IPS DF 6.9 (cell line): Measurements from ENCODE around the gene HTRA2.
A peak's percentile ranks its signal among the peaks of the same experiment; 100 is the strongest.

Experiments
- DNase-seq: peaks from one replicate; pipeline ENCODE4 v3.0.0-alpha.2; 2013; ENCODE audit warnings: low read depth, low spot score
- H3K27ac ChIP-seq: one replicate; pipeline ENCODE4 v1.5.1; 2013; ENCODE audit warnings: low read length, control low read depth
- H3K27me3 ChIP-seq: 2 replicates; pipeline ENCODE4 v1.6.1; 2013; ENCODE audit warnings: mild to moderate bottlenecking, low read length; ENCODE audit not compliant: control insufficient read depth, insufficient read depth
- H3K36me3 ChIP-seq: 2 replicates; pipeline ENCODE4 v1.6.1; 2013; ENCODE audit warnings: low read length; ENCODE audit not compliant: control insufficient read depth, insufficient read depth
- H3K4me1 ChIP-seq: 2 replicates; pipeline ENCODE4 v1.6.1; 2013; ENCODE audit warnings: low read length; ENCODE audit not compliant: control insufficient read depth, insufficient read depth
- H3K4me3 ChIP-seq: 2 replicates; pipeline ENCODE4 v1.5.1; 2013; ENCODE audit warnings: mild to moderate bottlenecking, low read length
- H3K9me3 ChIP-seq: 2 replicates; pipeline ENCODE4 v1.6.1; 2013; ENCODE audit warnings: low read length, inconsistent platforms; ENCODE audit not compliant: control insufficient read depth, insufficient read depth
- WGBS: extraction: QIAGEN DNeasy Blood & Tissue Kit; methylation state at CpG from one replicate; pipeline ENCODE4 v1.1.7; 2013; ENCODE audit warnings: mixed read lengths, missing lambda C conversion rate; ENCODE audit not compliant: insufficient read length, insufficient coverage; 5-methylcytosine and 5-hydroxymethylcytosine counted together

HTRA2 gene

DNA sequence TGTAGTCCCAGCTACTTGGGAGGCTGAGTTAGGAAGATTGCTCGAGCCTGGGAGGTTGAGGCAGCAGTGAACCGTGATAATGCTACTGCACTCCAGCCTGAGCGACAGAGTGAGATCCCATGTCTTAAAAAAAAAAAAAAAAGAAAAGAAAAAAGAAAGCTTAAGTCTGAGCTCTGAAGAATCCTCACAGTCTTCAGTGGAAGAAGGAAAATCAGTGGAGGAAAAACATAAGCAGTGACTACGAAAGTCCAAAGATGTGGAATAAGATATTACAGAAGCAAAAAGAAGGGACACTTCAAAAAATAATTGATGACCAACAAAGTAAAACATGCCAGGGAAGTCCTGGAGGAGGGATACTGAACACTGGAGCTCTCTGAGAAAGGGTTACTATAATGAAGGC, 19.5 kb upstream of the HTRA2 start:
- no peak for DNase-seq
- Histone ChIP-seq H3K4me1 (peaks cover 7% of the 10 kb centered on the region), H3K36me3 (no peaks in the 10 kb centered on the region), H3K9me3 (no peaks in the 10 kb centered on the region), H3K4me3 (no peak overlapping the region), H3K27me3 (peaks cover 56% of the 10 kb centered on the region), H3K27ac (no peak overlapping the region)
- WGBS, result no CpG with 5 or more reads among the region's 4 CpGs

DNA sequence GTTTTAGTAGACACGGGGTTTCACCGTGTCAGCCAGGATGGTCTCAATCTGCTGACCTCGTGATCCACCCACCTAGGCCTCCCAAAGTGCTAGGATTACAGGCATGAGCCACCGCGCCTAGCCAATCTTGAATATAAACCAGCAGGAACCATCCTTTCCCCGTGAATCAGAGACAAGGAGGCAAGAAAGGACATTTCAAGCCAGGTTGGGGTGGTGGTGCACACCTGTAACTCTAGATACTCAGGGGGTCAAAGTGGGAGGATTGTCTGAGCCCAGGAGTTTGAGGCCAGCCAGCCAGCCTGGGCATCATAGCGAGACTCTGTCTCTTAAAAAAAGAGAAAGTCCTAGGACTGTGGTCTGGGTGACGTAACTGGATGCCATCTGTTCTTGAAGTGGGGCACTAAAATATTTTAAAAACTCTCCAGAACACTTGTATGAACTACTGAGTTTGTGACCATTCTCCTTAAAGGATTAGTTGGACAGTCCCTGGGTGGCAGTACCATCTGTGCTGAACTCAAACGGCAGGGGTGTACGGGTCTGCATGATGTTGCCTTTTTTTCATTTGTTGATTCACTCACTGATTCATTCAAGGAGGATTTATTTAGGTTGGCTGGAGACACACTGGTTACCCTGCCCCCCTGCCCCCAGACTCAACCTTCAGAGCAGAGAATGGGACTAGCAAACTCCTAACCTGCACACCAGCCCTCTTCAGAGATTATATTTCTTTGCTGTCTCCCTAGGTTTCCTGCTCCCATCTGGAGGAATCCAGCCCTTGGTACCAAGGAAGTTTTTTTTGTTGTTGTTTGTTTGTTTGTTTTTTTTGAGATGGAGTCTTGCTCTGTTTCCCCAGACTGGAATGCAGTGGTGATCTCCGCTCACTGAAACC, 18.4 kb upstream of the HTRA2 start:
- no peak overlapping the region for H3K27ac ChIP-seq
- no peak for DNase-seq
- no CpG with 5 or more reads among the region's 11 CpGs for WGBS
- no peaks in the 10 kb centered on the region for H3K9me3 ChIP-seq
- H3K4me3 ChIP-seq, result no peak overlapping the region
- H3K4me1 ChIP-seq, result peaks cover 13% of the 10 kb centered on the region
- peaks cover 65% of the 10 kb centered on the region for H3K27me3 ChIP-seq
- no peaks in the 10 kb centered on the region for H3K36me3 ChIP-seq

- Histone ChIP-seq H3K4me3 (peak overlapping the region; percentile 7; the same call in 1 of the 2 replicates), H3K27me3 (peaks cover 79% of the 10 kb centered on the region), H3K36me3 (no peaks in the 10 kb centered on the region), H3K4me1 (peaks cover 9% of the 10 kb centered on the region), H3K9me3 (no peaks in the 10 kb centered on the region), H3K27ac (no peak overlapping the region)
- no peak for DNase-seq
- WGBS, result no CpG with 5 or more reads among the region's 36 CpGs
Measured at GRCh38 chr2:74512744-74513604, 16.8 kb upstream of the HTRA2 start.

DNA sequence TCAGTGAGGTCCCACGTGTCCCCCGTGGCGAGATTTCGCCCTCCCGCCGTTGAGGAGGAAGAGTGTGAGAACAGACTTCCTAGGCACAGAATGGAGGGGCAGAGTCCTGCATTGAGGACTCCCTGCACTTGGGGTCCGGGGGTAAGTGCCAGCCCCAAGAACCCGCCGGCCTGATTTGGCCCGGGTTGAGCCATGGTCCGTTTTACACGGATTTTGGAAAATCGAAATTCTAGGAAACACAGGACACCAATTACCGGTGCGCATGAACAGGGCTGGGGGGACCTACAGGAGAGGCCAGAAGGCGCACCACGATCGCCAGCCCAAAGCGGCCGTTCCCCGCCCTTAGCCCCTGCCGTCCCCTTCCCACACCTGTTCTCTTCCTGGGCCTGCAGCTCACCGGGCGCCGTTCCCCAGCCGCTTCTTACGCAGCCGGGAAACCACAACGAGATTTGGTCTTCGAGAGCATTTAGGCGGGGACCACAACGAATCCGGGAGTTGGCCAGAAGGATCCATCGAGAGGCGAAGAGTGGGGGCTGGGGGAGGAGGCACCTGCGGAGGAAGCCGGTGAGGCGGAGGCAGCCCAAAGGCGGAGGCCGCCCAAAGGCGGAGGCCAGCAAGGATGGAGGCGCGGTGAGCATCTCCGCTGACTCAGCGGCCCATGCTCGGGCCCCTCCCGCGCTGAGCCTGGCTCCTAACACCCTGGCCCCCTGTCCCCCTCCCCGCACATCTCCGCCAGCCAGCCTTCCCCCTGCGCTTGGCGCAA, 15.9 kb upstream of the HTRA2 start:
- peaks cover 9% of the 10 kb centered on the region for H3K4me1 ChIP-seq
- peak overlapping the region; percentile 16; the same call in 1 of the 2 replicates for H3K4me3 ChIP-seq
- no peak overlapping the region for H3K27ac ChIP-seq
- no peaks in the 10 kb centered on the region for H3K36me3 ChIP-seq
- no CpG with 5 or more reads among the region's 52 CpGs for WGBS
- peaks cover 80% of the 10 kb centered on the region for H3K27me3 ChIP-seq
- H3K9me3 ChIP-seq, result no peaks in the 10 kb centered on the region
- no peak for DNase-seq

GRCh38 chr2:74514368-74515270, 15.1 kb upstream of the HTRA2 start, which contains the start of gene TLX2:
TSS of gene TLX2 (plus strand) at chr2:74514450. CDS start at chr2:74514807, 357 bp downstream.
- H3K27ac ChIP-seq, result no peak within 1 kb of the TSS
- WGBS, result no CpG with 5 or more reads among the region's 82 CpGs
- peaks cover 9% of the 10 kb centered on the region for H3K4me1 ChIP-seq
- peak within 1 kb of the TSS; percentile 16; the same call in 1 of the 2 replicates for H3K4me3 ChIP-seq
- H3K36me3 ChIP-seq, result no peaks in the 10 kb centered on the region
- peaks cover 81% of the 10 kb centered on the region for H3K27me3 ChIP-seq
- DNase-seq, result no peak
- H3K9me3 ChIP-seq, result no peaks in the 10 kb centered on the region

DNA sequence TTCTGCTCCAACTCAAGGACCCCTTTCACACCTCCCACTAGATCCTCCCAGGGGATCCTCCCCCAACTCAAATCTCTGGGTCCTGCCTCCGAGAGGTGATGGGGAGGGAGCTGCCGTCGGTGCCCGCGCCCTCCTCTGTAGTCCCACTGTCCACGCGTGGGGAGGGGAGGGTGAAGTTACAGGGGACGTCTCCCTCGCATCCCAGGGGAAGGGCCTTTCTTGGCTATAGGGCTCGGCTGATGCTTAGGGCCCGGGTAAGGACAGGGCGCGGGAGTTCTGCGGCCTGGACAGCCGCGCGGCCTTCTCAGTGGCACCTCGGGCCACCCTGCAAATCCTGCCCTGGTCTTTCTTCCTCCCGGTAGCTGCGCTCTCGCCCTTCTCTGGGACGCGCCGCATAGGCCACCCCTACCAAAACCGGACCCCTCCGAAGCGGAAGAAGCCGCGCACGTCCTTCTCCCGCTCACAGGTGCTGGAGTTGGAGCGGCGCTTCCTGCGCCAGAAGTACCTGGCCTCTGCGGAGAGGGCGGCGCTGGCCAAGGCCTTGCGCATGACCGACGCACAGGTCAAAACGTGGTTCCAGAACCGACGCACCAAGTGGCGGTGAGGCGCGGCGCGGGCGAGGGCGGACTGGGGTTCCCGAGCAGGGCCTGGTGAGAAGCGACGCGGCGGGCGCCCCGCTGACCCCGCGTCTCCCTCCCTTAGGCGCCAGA, 14.3 kb upstream of the HTRA2 start:
- Histone ChIP-seq H3K4me1 (peaks cover 9% of the 10 kb centered on the region), H3K27me3 (peaks cover 73% of the 10 kb centered on the region), H3K9me3 (no peaks in the 10 kb centered on the region), H3K27ac (no peak overlapping the region), H3K36me3 (no peaks in the 10 kb centered on the region), H3K4me3 (peak overlapping the region; percentile 21; the same call in 1 of the 2 replicates)
- DNase-seq, result no peak
- no CpG with 5 or more reads among the region's 60 CpGs for WGBS

DNA sequence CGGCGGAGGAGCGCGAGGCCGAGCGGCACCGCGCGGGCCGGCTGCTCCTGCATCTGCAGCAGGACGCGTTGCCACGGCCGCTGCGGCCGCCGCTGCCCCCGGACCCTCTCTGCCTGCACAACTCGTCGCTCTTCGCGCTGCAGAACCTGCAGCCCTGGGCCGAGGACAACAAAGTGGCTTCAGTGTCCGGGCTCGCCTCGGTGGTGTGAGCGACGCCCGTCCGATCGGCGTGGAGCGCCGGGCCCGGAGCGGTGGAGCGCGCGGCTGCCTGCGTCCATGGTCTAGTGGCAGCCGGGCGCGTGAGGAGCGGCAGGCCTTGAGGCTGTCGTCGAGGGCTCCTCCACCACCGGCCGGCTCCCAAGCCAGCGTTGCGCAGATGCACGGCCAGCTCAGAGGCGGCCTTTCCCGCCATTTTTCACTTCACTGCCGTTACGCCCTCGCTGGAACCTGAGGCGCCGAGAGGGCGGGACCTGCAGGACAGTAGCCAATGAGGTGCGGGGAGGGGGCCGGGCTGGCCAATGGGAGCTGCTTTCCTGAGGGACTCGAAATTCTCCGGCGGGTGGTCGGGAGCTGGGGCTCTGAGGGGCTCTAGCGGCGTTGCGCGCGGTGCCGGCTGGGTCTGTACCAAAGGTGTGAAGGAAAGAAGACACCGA, 13.6 kb upstream of the HTRA2 start:
- Histone ChIP-seq H3K9me3 (no peaks in the 10 kb centered on the region), H3K27ac (no peak overlapping the region), H3K4me1 (peaks cover 9% of the 10 kb centered on the region), H3K27me3 (peaks cover 68% of the 10 kb centered on the region), H3K36me3 (no peaks in the 10 kb centered on the region), H3K4me3 (peak overlapping the region; percentile 21; the same call in 1 of the 2 replicates)
- no CpG with 5 or more reads among the region's 72 CpGs for WGBS
- DNase-seq, result no peak

GRCh38 chr2:74516650-74517049, 13.1 kb upstream of the HTRA2 start:
- no peak for DNase-seq
- H3K4me3 ChIP-seq, result no peak overlapping the region
- no CpG with 5 or more reads among the region's 13 CpGs for WGBS
- peaks cover 9% of the 10 kb centered on the region for H3K4me1 ChIP-seq
- no peaks in the 10 kb centered on the region for H3K9me3 ChIP-seq
- H3K27ac ChIP-seq, result no peak overlapping the region
- no peaks in the 10 kb centered on the region for H3K36me3 ChIP-seq
- peaks cover 63% of the 10 kb centered on the region for H3K27me3 ChIP-seq
